ENCODE results near the gene NET1. TPM values are rescaled to one million over a fixed set of nuclear protein-coding genes. Genes with fewer than 3 reads are reported as not detected.

The NET1 gene
- total RNA-seq, 1 experiment from 2014 or later = 175 TPM

DNA sequence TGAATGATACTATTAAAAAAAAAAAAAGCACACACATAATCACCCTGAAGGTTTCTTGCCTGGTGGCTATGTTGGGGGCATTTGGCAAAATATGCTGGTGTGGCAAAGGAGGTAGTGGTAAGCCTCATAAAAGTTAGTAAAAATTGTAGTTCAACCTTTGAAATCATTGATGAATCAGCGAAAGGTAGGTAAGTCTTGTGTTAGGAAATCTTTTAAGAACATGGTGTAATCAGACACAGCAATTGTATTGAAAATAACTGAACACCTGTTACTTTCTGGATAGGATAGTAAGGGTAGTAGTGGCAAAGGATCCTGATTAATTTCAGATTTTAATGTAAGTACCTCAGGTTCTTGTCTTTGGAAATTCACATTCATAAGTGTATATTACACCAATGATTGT, 46.1 kb downstream of the NET1 start:
- peaks cover 8% of the 10 kb centered on the region for H3K36me3 ChIP-seq (ENCODE audit: control insufficient read depth, insufficient read depth, low read length)
- ChIA-PET POLR2A (interaction anchor here (0.6 kb wide), 1 partner anchor 21 kb away, joined by 4 read pairs; no protein-coding TSS in a partner anchor), CTCF (no interaction called here)

DNA sequence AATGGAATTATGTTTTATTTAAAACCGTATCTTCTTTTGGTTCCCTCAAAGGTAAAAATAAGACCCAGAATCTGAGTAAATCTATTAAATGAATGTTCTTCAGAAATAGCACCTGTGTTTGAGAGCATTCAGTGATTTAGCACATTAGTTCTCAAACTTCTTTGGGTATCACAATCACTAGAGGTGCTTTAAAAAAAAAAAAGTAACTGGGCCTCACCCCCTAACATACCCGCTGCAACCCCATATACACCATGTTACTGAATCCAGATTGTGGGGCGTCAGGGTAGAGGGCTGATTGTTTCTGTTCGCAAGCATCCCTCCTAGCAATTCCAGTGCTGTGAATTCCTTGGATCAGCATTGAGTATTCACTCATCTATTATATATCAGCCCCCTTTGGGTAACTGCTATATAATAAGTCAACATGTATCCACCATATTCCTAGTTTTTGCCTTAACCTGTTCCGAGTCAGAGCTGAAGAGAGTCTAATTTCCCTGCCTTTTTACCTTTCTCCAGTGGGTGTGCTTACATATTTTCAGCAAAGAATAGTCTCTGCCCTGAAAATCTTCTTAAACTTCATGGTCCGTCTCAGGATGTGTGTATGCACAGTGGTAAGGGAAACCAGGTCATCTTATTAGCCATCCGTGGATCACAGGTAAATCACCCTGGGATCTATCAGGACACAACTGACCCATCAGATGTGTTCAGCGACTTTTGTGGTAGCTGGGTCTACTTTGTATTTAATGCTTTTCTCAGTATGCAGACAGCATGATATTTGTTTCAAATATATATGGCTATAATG, 46.8 kb downstream of the NET1 start:
- Histone ChIP-seq H3K4me3 (ENCODE audit: low read depth, low read length) (no peak overlapping the region), H3K27me3 (replicated peaks; ENCODE audit: control insufficient read depth, insufficient read depth, low read length) (no peaks in the 10 kb centered on the region), H3K4me1 (peaks cover 14% of the 10 kb centered on the region), H3K36me3 (ENCODE audit: control insufficient read depth, insufficient read depth, low read length) (peaks cover 8% of the 10 kb centered on the region), H3K9me3 (no peaks in the 10 kb centered on the region)
- Mint-ChIP-seq H3K4me3 (ENCODE audit: unreplicated experiment) (no peak overlapping the region), H3K9me3 (ENCODE audit: unreplicated experiment) (no peaks in the 10 kb centered on the region), H3K27ac (ENCODE audit: unreplicated experiment) (no peak overlapping the region), H3K27me3 (ENCODE audit: insufficient read depth, unreplicated experiment) (no peaks in the 10 kb centered on the region), H3K4me1 (ENCODE audit: low read depth, unreplicated experiment) (peaks cover 20% of the 10 kb centered on the region), H3K36me3 (ENCODE audit: insufficient read depth, unreplicated experiment) (peaks cover 95% of the 10 kb centered on the region)
- DNase-seq = no peak
- intact Hi-C loops (cut with micrococcal nuclease; ENCODE audit: unreplicated experiment) = no loop called here
- CTCF ChIA-PET = no interaction called here
- POLR2A ChIA-PET = interaction anchor here (0.6 kb wide), 1 partner anchor 20 kb away, joined by 4 read pairs; no protein-coding TSS in a partner anchor
- BruUV-seq (replicated peaks) = no TSS peak
- TF ChIP-seq, protein P1, sequence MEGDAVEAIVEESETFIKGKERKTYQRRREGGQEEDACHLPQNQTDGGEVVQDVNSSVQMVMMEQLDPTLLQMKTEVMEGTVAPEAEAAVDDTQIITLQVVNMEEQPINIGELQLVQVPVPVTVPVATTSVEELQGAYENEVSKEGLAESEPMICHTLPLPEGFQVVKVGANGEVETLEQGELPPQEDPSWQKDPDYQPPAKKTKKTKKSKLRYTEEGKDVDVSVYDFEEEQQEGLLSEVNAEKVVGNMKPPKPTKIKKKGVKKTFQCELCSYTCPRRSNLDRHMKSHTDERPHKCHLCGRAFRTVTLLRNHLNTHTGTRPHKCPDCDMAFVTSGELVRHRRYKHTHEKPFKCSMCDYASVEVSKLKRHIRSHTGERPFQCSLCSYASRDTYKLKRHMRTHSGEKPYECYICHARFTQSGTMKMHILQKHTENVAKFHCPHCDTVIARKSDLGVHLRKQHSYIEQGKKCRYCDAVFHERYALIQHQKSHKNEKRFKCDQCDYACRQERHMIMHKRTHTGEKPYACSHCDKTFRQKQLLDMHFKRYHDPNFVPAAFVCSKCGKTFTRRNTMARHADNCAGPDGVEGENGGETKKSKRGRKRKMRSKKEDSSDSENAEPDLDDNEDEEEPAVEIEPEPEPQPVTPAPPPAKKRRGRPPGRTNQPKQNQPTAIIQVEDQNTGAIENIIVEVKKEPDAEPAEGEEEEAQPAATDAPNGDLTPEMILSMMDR (IDR thresholded peaks at IDR 0.05; ENCODE audit: insufficient read depth in 1 of 2, low read depth in 1 of 2, low read length in 1 of 2, severe bottlenecking in 1 of 2, unreplicated experiment in 1 of 2) = no peak

More for the DNA sequence above, 46.1 kb downstream of the NET1 start:
- Mint-ChIP-seq H3K4me3 (ENCODE audit: unreplicated experiment) (no peak overlapping the region), H3K4me1 (ENCODE audit: low read depth, unreplicated experiment) (peaks cover 18% of the 10 kb centered on the region), H3K36me3 (ENCODE audit: insufficient read depth, unreplicated experiment) (peaks cover 96% of the 10 kb centered on the region), H3K27ac (ENCODE audit: unreplicated experiment) (no peak overlapping the region), H3K27me3 (ENCODE audit: insufficient read depth, unreplicated experiment) (no peaks in the 10 kb centered on the region), H3K9me3 (ENCODE audit: unreplicated experiment) (no peaks in the 10 kb centered on the region)
- H3K4me1 ChIP-seq = peaks cover 14% of the 10 kb centered on the region
- DNase-seq = no peak
- intact Hi-C loops (cut with micrococcal nuclease; ENCODE audit: unreplicated experiment) = no loop called here
- H3K4me3 ChIP-seq (ENCODE audit: low read depth, low read length) = no peak overlapping the region
- H3K9me3 ChIP-seq = no peaks in the 10 kb centered on the region
- no TSS peak for BruUV-seq (replicated peaks)
- H3K27me3 ChIP-seq (replicated peaks; ENCODE audit: control insufficient read depth, insufficient read depth, low read length) = no peaks in the 10 kb centered on the region
- TF ChIP-seq, protein P1 (IDR thresholded peaks at IDR 0.05; ENCODE audit: insufficient read depth in 1 of 2, low read depth in 1 of 2, low read length in 1 of 2, severe bottlenecking in 1 of 2, unreplicated experiment in 1 of 2) = no peak

DNA sequence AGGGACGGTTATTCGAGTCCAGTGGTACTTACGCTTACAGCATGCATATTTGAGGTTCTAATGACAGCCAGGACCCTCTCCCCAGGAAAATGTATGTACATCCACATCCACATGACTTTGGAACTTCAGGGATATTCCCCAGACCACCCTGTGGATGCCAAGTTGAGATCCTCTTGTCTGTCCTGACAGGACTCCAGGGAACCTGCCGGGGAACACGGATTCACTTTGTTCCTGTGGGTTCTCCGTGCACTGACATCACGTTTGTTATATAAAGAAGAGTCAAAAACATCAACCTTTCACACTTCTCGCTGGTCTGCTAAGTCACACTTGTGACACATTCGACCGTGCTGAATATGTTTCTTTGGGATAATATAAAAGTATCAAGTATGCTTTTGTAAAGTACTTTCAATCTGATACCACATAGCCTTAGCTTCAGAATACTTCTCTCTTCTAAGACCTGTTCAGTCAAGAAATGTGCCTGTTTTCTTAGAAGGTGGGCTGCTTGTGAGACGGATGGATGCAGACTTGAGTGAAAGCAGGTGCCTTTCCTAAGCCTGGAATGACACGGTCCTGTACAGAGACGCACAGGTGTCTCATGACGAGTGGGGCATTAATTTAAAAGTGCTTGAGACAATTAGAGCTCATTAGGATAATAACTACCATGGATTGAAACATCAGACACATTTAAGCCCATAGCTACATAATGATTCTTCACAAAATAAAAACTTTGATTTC, 48.3 kb downstream of the NET1 start:
- no peak for DNase-seq
- BruUV-seq (replicated peaks) = no TSS peak
- Mint-ChIP-seq H3K27me3 (ENCODE audit: insufficient read depth, unreplicated experiment) (no peaks in the 10 kb centered on the region), H3K9me3 (ENCODE audit: unreplicated experiment) (no peaks in the 10 kb centered on the region), H3K36me3 (ENCODE audit: insufficient read depth, unreplicated experiment) (peaks cover 84% of the 10 kb centered on the region), H3K4me1 (ENCODE audit: low read depth, unreplicated experiment) (peaks cover 20% of the 10 kb centered on the region), H3K4me3 (ENCODE audit: unreplicated experiment) (no peak overlapping the region), H3K27ac (ENCODE audit: unreplicated experiment) (no peak overlapping the region)
- CTCF ChIA-PET = interaction anchor here (1.5 to 4.1 kb wide), 2 partner anchors 163 to 169 kb away, joined by 4 to 19 read pairs; no protein-coding TSS in a partner anchor
- Histone ChIP-seq H3K4me3 (ENCODE audit: low read depth, low read length) (no peak overlapping the region), H3K4me1 (peaks cover 18% of the 10 kb centered on the region), H3K36me3 (ENCODE audit: control insufficient read depth, insufficient read depth, low read length) (peaks cover 6% of the 10 kb centered on the region), H3K27me3 (replicated peaks; ENCODE audit: control insufficient read depth, insufficient read depth, low read length) (no peaks in the 10 kb centered on the region), H3K9me3 (no peaks in the 10 kb centered on the region)
- intact Hi-C loops (cut with micrococcal nuclease; ENCODE audit: unreplicated experiment) = no loop called here
- TF ChIP-seq, protein P1 (IDR thresholded peaks at IDR 0.05; ENCODE audit: insufficient read depth in 1 of 2, low read depth in 1 of 2, low read length in 1 of 2, severe bottlenecking in 1 of 2, unreplicated experiment in 1 of 2) = no peak
- POLR2A ChIA-PET = interaction anchor here (0.6 to 1.0 kb wide), 2 partner anchors 14 to 23 kb away, joined by 3 read pairs; no protein-coding TSS in a partner anchor
